ENCODE measurements around the gene WDR76.

Gene WDR76

DNA sequence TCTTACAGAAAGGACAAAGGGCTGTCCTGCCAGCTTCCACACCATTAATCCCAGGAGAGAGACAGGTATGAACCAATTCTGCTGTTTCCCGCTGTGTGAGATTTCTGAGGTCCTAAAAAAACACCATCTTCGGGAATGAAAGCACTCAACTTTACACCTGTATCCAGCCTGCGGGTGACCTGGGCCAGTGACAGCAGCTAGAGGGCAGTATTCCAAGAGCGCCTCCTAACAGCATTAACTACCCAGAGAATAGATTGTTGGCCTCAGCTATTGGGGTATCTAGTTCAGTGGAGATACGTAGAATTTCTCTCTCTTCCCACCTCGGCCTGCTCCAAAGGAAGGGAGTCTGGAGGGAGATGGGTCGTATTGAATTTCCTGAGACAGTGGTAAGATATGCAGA lies 55.1 kb downstream of the WDR76 start:
- no peak for DNase-seq (ENCODE audit: low read depth)

GRCh38 chr15:43883571-43883970 lies 56.8 kb downstream of the WDR76 start:
- no peak overlapping the region for H3K4me3 ChIP-seq (ENCODE audit: low read length)
- TF ChIP-seq, protein P1, sequence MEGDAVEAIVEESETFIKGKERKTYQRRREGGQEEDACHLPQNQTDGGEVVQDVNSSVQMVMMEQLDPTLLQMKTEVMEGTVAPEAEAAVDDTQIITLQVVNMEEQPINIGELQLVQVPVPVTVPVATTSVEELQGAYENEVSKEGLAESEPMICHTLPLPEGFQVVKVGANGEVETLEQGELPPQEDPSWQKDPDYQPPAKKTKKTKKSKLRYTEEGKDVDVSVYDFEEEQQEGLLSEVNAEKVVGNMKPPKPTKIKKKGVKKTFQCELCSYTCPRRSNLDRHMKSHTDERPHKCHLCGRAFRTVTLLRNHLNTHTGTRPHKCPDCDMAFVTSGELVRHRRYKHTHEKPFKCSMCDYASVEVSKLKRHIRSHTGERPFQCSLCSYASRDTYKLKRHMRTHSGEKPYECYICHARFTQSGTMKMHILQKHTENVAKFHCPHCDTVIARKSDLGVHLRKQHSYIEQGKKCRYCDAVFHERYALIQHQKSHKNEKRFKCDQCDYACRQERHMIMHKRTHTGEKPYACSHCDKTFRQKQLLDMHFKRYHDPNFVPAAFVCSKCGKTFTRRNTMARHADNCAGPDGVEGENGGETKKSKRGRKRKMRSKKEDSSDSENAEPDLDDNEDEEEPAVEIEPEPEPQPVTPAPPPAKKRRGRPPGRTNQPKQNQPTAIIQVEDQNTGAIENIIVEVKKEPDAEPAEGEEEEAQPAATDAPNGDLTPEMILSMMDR (conservative IDR thresholded peaks at IDR 0.05; ENCODE audit: low read length): no peak
- no peak for DNase-seq (ENCODE audit: low read depth)

More for the DNA sequence above, 55.1 kb downstream of the WDR76 start:
- H3K4me3 ChIP-seq (ENCODE audit: low read length): no peak overlapping the region
- TF ChIP-seq, protein P1 (conservative IDR thresholded peaks at IDR 0.05; ENCODE audit: low read length): peak; percentile 42

GRCh38 chr15:43886558-43886957 lies 59.8 kb downstream of the WDR76 start:
- TF ChIP-seq, protein P1 (conservative IDR thresholded peaks at IDR 0.05; ENCODE audit: low read length): no peak
- DNase-seq (ENCODE audit: low read depth): no peak
- no peak overlapping the region for H3K4me3 ChIP-seq (ENCODE audit: low read length)

GRCh38 chr15:43887901-43888300 lies 61.1 kb downstream of the WDR76 start:
- TF ChIP-seq, protein P1 (conservative IDR thresholded peaks at IDR 0.05; ENCODE audit: low read length): no peak
- DNase-seq (ENCODE audit: low read depth): no peak
- H3K4me3 ChIP-seq (ENCODE audit: low read length): no peak overlapping the region

GRCh38 chr15:43889042-43889441 lies 62.2 kb downstream of the WDR76 start:
- TF ChIP-seq, protein P1 (conservative IDR thresholded peaks at IDR 0.05; ENCODE audit: low read length): no peak
- no peak overlapping the region for H3K4me3 ChIP-seq (ENCODE audit: low read length)
- no peak for DNase-seq (ENCODE audit: low read depth)

- H3K4me3 ChIP-seq (ENCODE audit: low read length): no peak overlapping the region
- TF ChIP-seq, protein P1 (conservative IDR thresholded peaks at IDR 0.05; ENCODE audit: low read length): no peak
- peak; percentile 24 for DNase-seq (ENCODE audit: low read depth)
Measured at GRCh38 chr15:43893956-43894355, 67.2 kb downstream of the WDR76 start.

DNA sequence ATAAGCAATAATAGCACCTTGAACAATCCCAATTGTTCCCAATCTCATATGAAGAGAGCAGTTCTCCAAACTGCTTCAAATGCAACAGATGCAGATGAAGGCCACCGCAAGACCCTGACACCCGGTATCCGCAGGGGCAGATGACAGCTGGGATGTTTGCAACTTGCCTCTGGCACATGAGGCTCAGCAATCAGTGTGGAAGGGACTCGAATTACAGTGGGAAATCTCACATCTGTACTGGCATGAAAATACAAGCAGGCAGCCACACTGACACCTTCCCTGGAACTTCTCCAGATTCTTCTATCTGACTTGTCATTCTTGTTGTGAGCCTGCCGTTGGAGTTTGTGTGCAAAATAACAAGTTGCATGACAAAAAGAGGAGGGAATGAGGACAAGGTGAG lies 68.8 kb downstream of the WDR76 start:
- no peak for DNase-seq (ENCODE audit: low read depth)
- TF ChIP-seq, protein P1 (conservative IDR thresholded peaks at IDR 0.05; ENCODE audit: low read length): no peak
- H3K4me3 ChIP-seq (ENCODE audit: low read length): no peak overlapping the region
